K562 (cell line): Measurements from ENCODE around the gene ERC2. TPM values are rescaled to one million over a fixed set of nuclear protein-coding genes. Genes with fewer than 3 reads are reported as not detected.

Source experiments
- ATAC-seq: fragments of 200-7000 bp; cut with Tn5 transposase; 3 replicates; pipeline ENCODE4 v1.9.1; 2020; ENCODE audit warnings: moderate library complexity
- BruUV-seq: library from RNA; stranded (reverse); fragments of 400-500 nt; replicated peaks from 2 replicates; lab custom pipeline; 2021; lab: Mats Ljungman, UMichigan
- CTCF ChIA-PET: fragments of 300-600 bp; formaldehyde crosslinking; extraction: SDS; loops from one replicate; lab custom pipeline; 2021; ENCODE audit warnings: low intra/inter-chr PET ratio; lab: Yijun Ruan, JAX
- POLR2A ChIA-PET: fragments of 300-600, 350-650 bp; sonication (Branson Sonifier 250); formaldehyde crosslinking; extraction: SDS; loops from one replicate; lab custom pipeline; 2021; ENCODE audit warnings: antibody characterized with exemption, inconsistent platforms; lab: Yijun Ruan, JAX
- DNase-seq, 4 experiments: peaks; one replicate each; pipeline versions ENCODE4 v3.0.0 to v3.0.0-alpha.2; 2011 to 2018; ENCODE audit warnings: low spot score in 3 of 4, mixed read lengths in 3 of 4; ENCODE audit errors: extremely low read depth in 1 of 4
- FAIRE-seq: peaks from 2 replicates; lab custom pipeline; 2011; peaks lifted over from hg19 to GRCh38; lab: Jason Lieb, UNC
- H2AFZ ChIP-seq: 2 replicates; pipeline ENCODE4 v1.6.0; 2011; ENCODE audit warnings: low read depth, low read length, control low read depth, inconsistent platforms
- H3K27ac ChIP-seq: fragments of 200-600 bp; 3 replicates; pipeline ENCODE4 v1.8.0; 2011; ENCODE audit warnings: low read depth, mild to moderate bottlenecking, control low read depth, inconsistent platforms, low read length, moderate library complexity, mixed read lengths; ENCODE audit errors: extremely low read depth
- H3K27me3 ChIP-seq, 2 experiments: fragments of 300-600 bp in 1 of 2; 2 replicates in 1 of 2; 3 replicates in 1 of 2; pipeline versions ENCODE4 v1.6.0 to v1.8.0; 2011; ENCODE audit warnings: inconsistent platforms in 2 of 2, low read length in 2 of 2, mild to moderate bottlenecking in 1 of 2, mixed read lengths in 1 of 2, moderate library complexity in 1 of 2; ENCODE audit not compliant: control insufficient read depth in 2 of 2, insufficient read depth in 2 of 2
- H3K36me3 ChIP-seq: fragments of 300-600 bp; 3 replicates; pipeline ENCODE4 v1.8.0; 2011; ENCODE audit warnings: mild to moderate bottlenecking, low read length, inconsistent platforms; ENCODE audit not compliant: control insufficient read depth, insufficient read depth
- H3K4me1 ChIP-seq, 2 experiments: fragments of 200-600 bp in 1 of 2; replicated peaks in 1 of 2; 2 replicates in 1 of 2; 3 replicates in 1 of 2; pipeline versions ENCODE4 v1.5.1 to v1.8.0; 2011; ENCODE audit warnings: inconsistent platforms in 2 of 2, low read length in 2 of 2, mild to moderate bottlenecking in 1 of 2, mixed read lengths in 1 of 2, moderate library complexity in 1 of 2; ENCODE audit not compliant: control insufficient read depth in 2 of 2, insufficient read depth in 2 of 2
- H3K4me2 ChIP-seq: 2 replicates; pipeline ENCODE4 v1.6.1; 2011; ENCODE audit warnings: low read length, control low read depth, inconsistent platforms, mixed read lengths; ENCODE audit not compliant: insufficient read depth
- H3K4me3 ChIP-seq: fragments of 200-600 bp; sonication (generic), shearing (Covaris generic); 2 replicates; pipeline ENCODE4 v1.5.1; 2016; ENCODE audit warnings: control low read depth, inconsistent platforms
- H3K79me2 ChIP-seq: fragments of 200-600 bp; 3 replicates; pipeline ENCODE4 v1.8.0; 2011; ENCODE audit warnings: low read length, inconsistent platforms; ENCODE audit not compliant: control insufficient read depth, insufficient read depth
- H3K9ac ChIP-seq, 2 experiments: 2 replicates each; pipeline versions ENCODE4 v1.6.0 to v1.6.1; 2011; ENCODE audit warnings: low read depth in 2 of 2, low read length in 2 of 2, control low read depth in 1 of 2, inconsistent platforms in 1 of 2, mild to moderate bottlenecking in 1 of 2, mixed read lengths in 1 of 2; ENCODE audit not compliant: insufficient read depth in 1 of 2
- H3K9me1 ChIP-seq: one replicate; pipeline ENCODE4 v1.6.0; 2011; ENCODE audit warnings: inconsistent platforms, mild to moderate bottlenecking, low read length, moderate library complexity; ENCODE audit not compliant: control insufficient read depth, insufficient read depth
- H3K9me3 ChIP-seq: replicated peaks from 2 replicates; pipeline ENCODE4 v1.5.1; 2011; ENCODE audit warnings: low read depth, low read length, inconsistent platforms; ENCODE audit not compliant: control insufficient read depth, insufficient read depth
- H4K20me1 ChIP-seq: replicated peaks from 2 replicates; pipeline ENCODE4 v1.6.1; 2011; ENCODE audit warnings: low read length, inconsistent platforms, mixed read lengths; ENCODE audit not compliant: control insufficient read depth, insufficient read depth
- AFF4 ChIP-seq: sonication (generic); formaldehyde crosslinking; IDR thresholded peaks from 2 replicates; pipeline ENCODE4 v1.8.0; 2023; ENCODE audit warnings: mild to moderate bottlenecking, missing genetic modification reagents
- ARID1B ChIP-seq: fragments of 450-650 bp; IDR thresholded peaks from 2 replicates; pipeline ENCODE4 v1.6.1; 2016; ENCODE audit warnings: antibody characterized with exemption, mild to moderate bottlenecking, inconsistent platforms
- CHAMP1 ChIP-seq: fragments of 450-650 bp; IDR thresholded peaks from 2 replicates; pipeline ENCODE4 v1.6.1; 2016; ENCODE audit warnings: mild to moderate bottlenecking
- CLOCK ChIP-seq: fragments of 250-450 bp; sonication (Bioruptor Pico); IDR thresholded peaks from 2 replicates; pipeline ENCODE4 v1.4.0; 2020; ENCODE audit warnings: mild to moderate bottlenecking, moderate library complexity, borderline replicate concordance
- GATA2 ChIP-seq: sonication (generic); formaldehyde crosslinking; IDR thresholded peaks from 2 replicates; pipeline ENCODE4 v1.4.0; 2020; ENCODE audit warnings: mild to moderate bottlenecking, missing genetic modification reagents
- HNRNPH1 ChIP-seq: fragments of 200-400 bp; formaldehyde crosslinking; optimal IDR thresholded peaks from 2 replicates; pipeline ENCODE3; 2017; ENCODE audit warnings: low read depth, mild to moderate bottlenecking, low read length, moderate library complexity
- HOXB6 ChIP-seq: fragments of 250-450 bp; sonication (Bioruptor Pico); IDR thresholded peaks from 2 replicates; pipeline ENCODE4 v1.5.1; 2022; ENCODE audit warnings: mild to moderate bottlenecking, borderline replicate concordance
- POLR2AphosphoS2 ChIP-seq: IDR thresholded peaks from 2 replicates; pipeline ENCODE4 v1.6.1; 2012; ENCODE audit warnings: low read length, improper control_type of control experiment
- THRB ChIP-seq: fragments of 450-650 bp; formaldehyde crosslinking; conservative IDR thresholded peaks from 2 replicates; pipeline ENCODE4 v1.4.0; 2022; ENCODE audit warnings: mild to moderate bottlenecking, missing genetic modification characterization
- ZNF174 ChIP-seq: fragments of 250-450 bp; sonication (Bioruptor Pico); IDR thresholded peaks from 2 replicates; pipeline ENCODE4 v1.4.0; 2020; ENCODE audit warnings: mild to moderate bottlenecking
- WGBS: fragments of 100-300 bp; shearing (Covaris generic); methylation state at CpG from one replicate; pipeline ENCODE4 v1.1.6; 2016; ENCODE audit warnings: low coverage, mixed read lengths; ENCODE audit not compliant: insufficient coverage; ENCODE audit errors: missing lambda C conversion rate; 5-methylcytosine and 5-hydroxymethylcytosine counted together
- in situ Hi-C: fragments of 300-500 bp; cut with MboI; formaldehyde crosslinking; loops from 4 replicates; pipeline ENCODE4 v1.15.0; 2018; ENCODE audit warnings: inconsistent platforms, mixed read lengths
- intact Hi-C: fragments of 100-400 bp; cut with micrococcal nuclease; formaldehyde crosslinking; loops from 2 replicates; pipeline ENCODE4 v1.14.2; 2022
- polyA plus RNA-seq, 8 experiments: library from polyadenylated mRNA; depleted of rRNA in 4 of 8; stranded (reverse) in 5 of 8; unstranded in 3 of 8; fragments of >200 nt; fragmentation: Nextera tagmentation in 2 of 8; fragmentation: Illumina TruSeq in 1 of 8; extraction: Ambion mirVana in 2 of 8; extraction: Trizol in 1 of 8; gene quantifications; 2 replicates each; pipeline versions ENCODE4 v1.2.1 to v1.2.3, GENCODE V29; 2011 to 2014; ENCODE audit warnings: inconsistent platforms in 1 of 8, missing spikeins in 1 of 8
- total RNA-seq, 7 experiments: library from RNA; depleted of rRNA in 6 of 7; stranded (reverse); fragments of >200 nt in 6 of 7; fragmentation: Illumina TruSeq in 2 of 7; extraction: Trizol in 2 of 7; gene quantifications; 2 replicates each; pipeline versions ENCODE4 v1.2.1 to v1.2.3, GENCODE V29; 2011 to 2021; ENCODE audit warnings: low replicate concordance in 1 of 7

The ERC2 gene
- total and polyA plus RNA-seq, 9 of the 15 experiments (the other 6 are each of a cell fraction or from before 2014, with no cell fraction given): 0.04 to 0.18 (median 0.07) TPM; not detected in 2

- no peaks in the 10 kb centered on the region for H3K79me2 ChIP-seq
- TF ChIP-seq CLOCK (CRISPR knock-in tag): no peak
- TF ChIP-seq ARID1B: no peak
- TF ChIP-seq ZNF174: no peak
- no peak for TF ChIP-seq HOXB6 (CRISPR knock-in tag)
- TF ChIP-seq THRB (CRISPR knock-in tag): no peak
- TF ChIP-seq AFF4: no peak
- TF ChIP-seq CHAMP1: no peak
- no peak for TF ChIP-seq HNRNPH1
- no peak for TF ChIP-seq GATA2 (CRISPR knock-in tag)
- TF ChIP-seq POLR2AphosphoS2: no peak
- H4K20me1 ChIP-seq: no peaks in the 10 kb centered on the region
- in situ Hi-C loops (no loop called here), intact Hi-C loops (no loop called here)
- FAIRE-seq (no peak), DNase-seq (no peak), ATAC-seq (no peak)
- no peaks in the 10 kb centered on the region for H3K27me3 ChIP-seq
- H3K36me3 ChIP-seq: no peaks in the 10 kb centered on the region
- H3K9me3 ChIP-seq: no peaks in the 10 kb centered on the region
- H3K27ac ChIP-seq: no peak overlapping the region
- no peaks in the 10 kb centered on the region for H3K9me1 ChIP-seq
- no peak overlapping the region for H3K9ac ChIP-seq
- ChIA-PET CTCF (no interaction called here), POLR2A (no interaction called here)
- WGBS: 0% methylated on average over 2 of the region's 3 CpGs
- H3K4me2 ChIP-seq: no peak overlapping the region
- H3K4me1 ChIP-seq: no peaks in the 10 kb centered on the region
- H3K4me3 ChIP-seq: no peak overlapping the region
- BruUV-seq: no TSS peak
- no peak overlapping the region for H2AFZ ChIP-seq
Measured at GRCh38 chr3:55675478-55675877, 792.8 kb downstream of the ERC2 start.
